Stimulated activated CD4-positive, alpha-beta T cell treated with anti-CD3 and anti-CD28 coated beads, TNF-alpha, amount 100 ng/mL, for 1 hour (primary cell): Measurements from ENCODE around the gene FOXJ2.
"Not testable (repeated sequence)": the region's sequence is repeated elsewhere in the genome, so short reads cannot be mapped to it uniquely, and the experiment has no call there.

Source experiments
- DNase-seq, 3 donors: peaks; one replicate each; pipeline ENCODE4 v3.0.0-alpha.2; 2020; ENCODE audit warnings: low read depth in 3 of 3, low spot score in 1 of 3

The FOXJ2 gene

GRCh38 chr12:8028267-8028666 lies 4.2 kb upstream of the FOXJ2 start:
- DNase-seq: no peak

DNA sequence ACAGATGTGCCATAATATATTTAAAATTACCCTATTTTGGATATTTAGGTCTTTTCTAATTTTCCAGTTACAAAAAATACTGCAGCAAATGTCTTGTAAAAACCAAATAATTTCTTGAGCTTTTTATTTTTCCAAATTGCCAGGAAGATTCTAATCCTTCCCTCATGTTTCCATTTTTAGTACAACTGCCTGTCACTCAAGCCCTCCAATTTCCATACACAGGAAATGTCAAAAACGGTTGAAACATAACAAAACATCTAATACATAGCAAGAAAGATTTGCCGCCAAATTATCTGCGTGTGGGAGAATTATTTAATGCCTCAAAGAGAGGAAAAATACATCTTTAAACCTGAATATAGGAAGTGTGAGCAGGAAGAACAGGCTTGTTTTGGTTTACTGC lies 2.3 kb upstream of the FOXJ2 start:
- DNase-seq: no peak

- DNase-seq: not testable (repeated sequence)
Measured at GRCh38 chr12:8031017-8031416, 1.5 kb upstream of the FOXJ2 start.

DNA sequence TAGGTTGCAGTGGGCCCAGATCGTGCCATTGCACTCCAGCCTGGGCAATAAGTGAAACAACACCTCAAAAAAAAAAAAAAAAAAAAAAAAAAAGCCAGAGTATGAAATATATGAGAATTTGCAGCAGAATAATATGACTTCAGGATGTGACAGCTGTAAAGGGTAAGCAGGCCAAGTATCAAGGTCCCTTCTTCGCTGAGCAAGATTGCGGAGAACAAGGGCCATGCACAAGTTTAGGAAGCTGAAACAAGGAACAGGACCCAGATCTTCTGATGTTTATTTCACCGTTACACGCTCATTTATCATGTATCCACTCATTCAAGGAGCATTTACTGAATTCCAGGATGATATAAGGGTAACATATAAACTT lies 659 bp upstream of the FOXJ2 start:
- DNase-seq: no peak

- DNase-seq: peak in 1 of 3 donors; percentile 14
Measured at GRCh38 chr12:8033153-8034044, 883 bp downstream of the FOXJ2 start.

- no peak for DNase-seq
Measured at GRCh38 chr12:8034802-8035201, 2.3 kb downstream of the FOXJ2 start.

DNA sequence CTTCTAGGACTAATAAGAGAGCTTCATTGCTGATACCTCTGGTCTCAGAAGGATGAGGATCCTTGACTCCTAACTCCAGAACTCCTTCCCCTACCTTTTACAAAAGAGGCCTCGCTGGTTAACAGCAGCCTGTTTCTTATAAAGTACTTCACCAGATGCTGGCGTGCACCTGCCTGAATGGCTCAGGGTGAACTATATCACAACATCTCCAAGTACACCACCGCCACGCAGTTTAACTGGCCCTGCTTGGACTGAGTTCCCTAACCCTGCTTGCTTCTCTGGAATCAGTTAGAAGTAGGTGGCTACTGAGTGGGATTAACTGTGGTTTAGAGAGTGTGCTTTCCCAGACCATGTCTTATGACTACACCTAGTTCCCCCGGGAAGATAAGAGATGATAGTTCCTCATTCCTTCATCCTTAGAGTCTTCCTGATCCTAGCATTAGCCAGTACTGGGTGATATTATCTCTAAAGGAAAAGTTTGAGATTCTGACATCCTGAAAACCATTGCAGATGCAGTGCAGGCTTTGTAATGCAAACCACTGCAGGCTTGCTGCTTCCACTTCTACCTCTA lies 3.0 kb downstream of the FOXJ2 start:
- no peak for DNase-seq

GRCh38 chr12:8036346-8036745 lies 3.8 kb downstream of the FOXJ2 start:
- DNase-seq: no peak

DNA sequence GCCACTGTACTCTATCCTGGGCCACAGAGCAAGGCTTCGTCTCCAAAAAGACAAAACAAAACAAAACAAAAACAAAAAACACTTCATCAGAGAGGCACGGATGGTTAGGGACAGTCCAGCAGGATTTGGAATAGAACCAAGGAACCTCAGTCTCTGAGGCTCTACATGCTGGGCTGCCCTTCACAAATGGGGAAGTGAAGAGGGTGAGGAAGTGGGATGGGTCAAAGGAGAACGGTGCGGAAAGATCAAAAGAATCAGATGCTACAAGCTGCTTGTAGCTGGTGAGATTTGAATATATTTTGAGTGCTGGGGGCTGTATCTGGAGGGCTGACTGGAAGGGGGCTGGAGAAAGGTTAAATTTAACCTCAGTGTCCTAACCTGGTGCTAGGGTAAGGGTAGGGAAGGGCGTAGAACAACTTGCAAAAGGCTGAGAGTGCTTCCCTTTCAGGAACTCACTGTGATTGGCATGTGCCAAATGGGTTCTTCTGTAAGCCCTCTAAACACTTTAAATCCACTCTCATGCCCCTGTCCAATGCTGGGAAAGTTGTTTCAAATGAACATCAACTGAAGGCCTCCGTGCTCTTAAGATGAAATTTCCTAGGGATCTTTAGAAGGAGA lies 4.6 kb downstream of the FOXJ2 start:
- DNase-seq: no peak

DNA sequence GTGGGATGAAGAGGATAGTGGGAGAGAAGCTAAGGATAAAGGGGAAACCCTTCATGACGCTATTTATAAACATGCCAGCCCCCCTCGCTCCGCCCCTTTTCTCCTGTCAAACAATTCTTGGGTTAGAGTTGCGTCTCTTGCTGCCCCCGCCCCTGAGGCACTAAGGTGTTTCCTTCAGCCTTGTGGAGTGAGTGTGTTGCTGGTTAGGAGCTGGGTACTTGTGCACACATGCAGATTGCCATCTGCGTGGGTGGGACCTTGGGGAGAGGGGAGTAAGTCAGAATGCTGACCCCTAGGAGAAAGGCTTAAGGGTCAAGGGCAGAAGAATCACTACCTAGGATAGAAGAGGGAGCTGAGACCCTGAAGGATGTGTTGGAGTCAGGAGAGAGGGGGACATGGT lies 5.4 kb downstream of the FOXJ2 start:
- DNase-seq: no peak

GRCh38 chr12:8038659-8039114 lies 6.2 kb downstream of the FOXJ2 start:
- DNase-seq: peak in 1 of 3 donors; percentile 5

DNA sequence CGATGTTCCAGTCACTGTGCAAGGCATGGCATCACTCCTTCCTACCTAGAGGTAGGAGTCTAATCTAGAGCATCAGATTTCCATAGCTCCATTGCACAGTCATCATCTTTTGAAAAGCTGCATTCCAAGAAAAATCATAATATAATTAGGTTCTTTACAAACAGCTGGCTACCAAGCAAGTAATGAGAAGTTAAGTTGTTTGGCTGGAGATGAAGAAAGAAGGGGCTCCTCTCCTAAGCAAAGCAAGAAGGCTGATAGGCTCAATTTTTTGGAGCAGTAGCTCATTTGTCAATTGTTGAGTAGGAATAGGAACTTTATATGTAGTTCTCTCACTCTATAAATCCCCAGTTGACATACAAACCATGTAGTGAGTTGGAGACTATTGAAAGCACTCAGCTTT lies 8.3 kb downstream of the FOXJ2 start:
- DNase-seq: no peak

DNA sequence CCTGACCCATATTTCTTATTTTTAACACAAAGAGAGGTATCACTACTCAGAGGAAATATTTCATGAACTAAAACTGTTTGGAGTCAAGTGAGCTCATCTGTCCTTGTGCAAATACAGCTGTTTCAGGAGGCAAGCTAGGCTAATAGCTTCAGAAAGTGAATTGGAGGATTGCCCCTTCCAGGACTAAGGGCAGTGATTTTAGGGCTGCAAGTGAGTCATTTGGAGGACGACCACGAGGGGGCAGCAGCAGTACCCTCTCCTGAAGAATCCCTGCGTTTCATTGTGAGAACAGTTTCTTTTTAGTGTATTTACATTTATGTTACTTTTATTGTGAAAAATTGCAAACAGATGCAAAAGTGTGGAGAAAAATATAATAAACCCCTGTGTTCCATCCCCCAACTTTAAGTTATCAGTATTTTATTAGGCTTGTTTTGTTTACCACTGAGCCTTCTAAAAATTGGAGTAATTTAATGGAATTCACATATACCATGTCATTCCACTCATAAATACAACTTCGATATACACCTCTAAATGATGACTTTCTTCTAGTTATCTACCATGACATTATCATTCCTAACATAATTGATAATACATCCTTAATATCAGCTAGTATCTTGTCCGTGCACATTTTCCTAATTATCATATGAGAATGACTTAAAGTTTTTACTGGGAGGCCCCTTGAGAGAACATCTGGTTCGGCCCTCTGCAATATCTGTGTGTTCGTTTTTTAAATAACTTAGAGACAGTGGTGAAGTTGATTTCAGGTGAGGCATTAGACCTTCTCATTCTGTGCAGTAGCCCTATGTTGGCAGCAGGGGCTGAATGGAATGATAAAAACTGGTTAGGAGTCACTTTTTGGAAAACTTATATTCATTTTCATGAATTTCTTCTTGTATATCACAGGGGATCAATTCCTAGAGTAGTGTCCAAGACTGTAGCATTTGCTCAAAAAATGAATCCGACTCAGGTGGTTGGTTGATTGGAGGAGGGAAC lies 13.7 kb downstream of the FOXJ2 start:
- DNase-seq: peak; percentile 57 to 80 (median 74)

DNA sequence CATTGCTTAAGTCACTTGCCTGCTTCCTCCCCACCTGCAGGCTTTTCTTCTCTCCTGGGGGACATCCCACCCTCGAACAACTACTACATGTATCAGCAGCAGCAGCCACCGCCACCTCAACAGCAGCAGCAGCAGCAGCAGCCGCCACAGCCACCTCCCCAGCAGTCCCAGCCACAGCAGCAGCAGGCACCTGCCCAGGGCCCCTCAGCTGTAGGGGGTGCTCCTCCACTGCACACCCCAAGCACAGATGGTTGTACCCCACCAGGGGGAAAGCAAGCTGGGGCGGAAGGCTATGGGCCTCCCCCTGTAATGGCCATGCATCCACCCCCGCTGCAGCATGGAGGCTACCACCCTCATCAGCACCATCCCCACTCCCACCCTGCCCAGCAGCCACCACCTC lies 15.3 kb downstream of the FOXJ2 start:
- DNase-seq: no peak

DNA sequence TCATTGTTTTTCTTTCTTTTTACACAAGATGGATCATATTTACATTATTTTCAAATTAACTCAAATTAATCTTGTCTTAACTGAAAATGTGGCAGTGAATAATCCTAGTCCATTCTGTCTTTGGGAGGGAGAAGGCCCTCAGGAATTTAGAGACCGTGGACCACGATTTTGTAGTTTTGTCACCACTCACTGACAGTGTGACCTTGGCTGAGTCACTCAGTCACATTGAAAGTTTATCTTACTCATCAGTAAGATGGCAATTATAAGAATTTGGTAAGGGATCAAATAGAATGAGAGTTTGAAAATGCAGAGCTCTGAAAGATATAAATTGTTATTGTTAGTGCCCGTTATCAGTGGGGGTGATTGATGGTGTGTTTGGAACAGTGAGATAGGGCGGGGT lies 16.4 kb downstream of the FOXJ2 start:
- DNase-seq: no peak

DNA sequence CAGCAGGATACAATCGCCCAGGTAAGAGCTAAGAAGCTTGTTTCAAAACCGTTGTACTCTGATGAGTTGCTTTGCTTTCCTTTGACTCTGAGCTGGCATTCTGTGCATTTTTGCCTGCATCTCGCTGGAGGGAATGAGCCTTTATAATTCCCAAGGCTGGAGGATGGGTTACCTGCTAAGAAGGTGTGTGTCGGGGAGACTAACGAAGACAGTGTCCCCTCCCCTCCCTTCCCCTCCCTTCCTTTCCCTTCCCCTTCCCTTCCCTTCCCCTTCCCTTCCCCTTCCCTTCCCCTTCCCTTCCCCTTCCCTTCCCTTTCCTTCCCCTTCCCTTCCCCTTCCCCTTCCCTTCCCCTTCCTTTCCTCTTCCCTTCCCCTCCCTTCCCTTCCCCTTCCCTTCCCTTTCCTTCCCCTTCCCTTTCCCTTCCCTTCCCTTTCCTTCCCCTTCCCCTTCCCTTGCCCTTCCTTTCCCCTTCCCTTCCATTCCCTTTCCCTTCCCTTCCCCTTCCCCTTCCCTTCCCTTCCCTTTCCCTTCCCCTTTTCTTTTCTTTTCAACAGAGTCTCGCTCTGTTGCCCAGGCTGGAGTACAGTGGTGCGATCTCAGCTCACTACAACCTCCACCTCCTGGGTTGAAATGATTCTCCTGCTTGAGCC lies 18.2 kb downstream of the FOXJ2 start:
- no peak for DNase-seq

- DNase-seq: no peak
Measured at GRCh38 chr12:8052679-8053078, 20.2 kb downstream of the FOXJ2 start.

DNA sequence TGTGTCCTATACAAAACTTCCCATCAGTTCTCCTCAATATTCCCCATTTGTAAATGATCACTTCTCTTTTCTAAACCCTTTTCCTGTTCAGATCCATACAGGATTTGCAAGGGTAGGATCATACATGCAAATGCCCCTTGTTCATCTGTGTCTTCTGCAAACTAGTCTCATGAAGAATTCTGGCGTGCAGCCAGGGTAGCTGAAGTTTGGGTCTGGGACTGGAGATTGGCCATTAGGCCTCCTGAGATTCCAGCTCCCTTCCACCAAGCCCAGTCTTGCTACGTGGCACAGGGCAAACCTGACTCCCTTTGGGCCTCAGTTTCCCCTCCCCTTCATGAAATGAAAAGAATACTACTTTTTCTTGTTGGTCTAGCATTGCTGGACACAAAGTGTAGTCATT lies 22.3 kb downstream of the FOXJ2 start:
- DNase-seq: no peak

DNA sequence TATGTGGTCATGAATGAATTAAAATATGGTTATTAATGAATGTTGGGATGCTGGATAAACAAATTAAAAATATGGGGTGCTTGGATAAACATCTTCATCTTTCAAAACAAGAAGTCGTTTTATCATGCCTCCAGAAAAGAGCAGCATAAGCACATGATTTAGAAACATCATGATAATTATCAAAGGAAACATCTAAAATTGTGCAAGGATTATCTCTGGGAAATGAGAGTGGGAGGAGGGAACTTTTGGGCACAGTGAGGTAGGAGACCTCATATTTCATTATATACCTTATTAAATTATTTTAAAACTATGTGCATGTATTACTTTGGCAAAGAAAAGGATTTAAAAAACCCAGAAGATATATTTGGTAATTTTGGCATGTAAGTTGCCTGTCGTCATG lies 24.8 kb downstream of the FOXJ2 start:
- no peak for DNase-seq

DNA sequence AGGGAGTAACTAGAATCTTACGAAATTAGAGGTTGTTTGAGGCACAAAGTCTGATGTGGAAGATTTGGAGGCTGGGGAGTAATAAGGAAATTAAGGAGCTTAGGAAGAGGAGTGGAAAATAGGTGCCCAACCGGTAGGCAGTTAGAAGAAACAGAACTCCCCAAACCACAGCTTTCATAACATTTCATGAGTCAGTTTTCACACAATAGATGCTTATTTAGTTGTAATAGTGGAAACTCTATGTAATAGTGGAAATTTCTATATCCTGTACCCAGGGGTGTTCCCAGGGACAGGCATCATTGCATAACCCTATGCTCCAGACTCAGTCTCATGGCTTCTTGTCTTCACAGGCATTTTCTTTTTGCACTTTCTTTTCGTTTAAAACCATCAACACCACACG lies 25.3 kb downstream of the FOXJ2 start:
- DNase-seq: no peak

DNA sequence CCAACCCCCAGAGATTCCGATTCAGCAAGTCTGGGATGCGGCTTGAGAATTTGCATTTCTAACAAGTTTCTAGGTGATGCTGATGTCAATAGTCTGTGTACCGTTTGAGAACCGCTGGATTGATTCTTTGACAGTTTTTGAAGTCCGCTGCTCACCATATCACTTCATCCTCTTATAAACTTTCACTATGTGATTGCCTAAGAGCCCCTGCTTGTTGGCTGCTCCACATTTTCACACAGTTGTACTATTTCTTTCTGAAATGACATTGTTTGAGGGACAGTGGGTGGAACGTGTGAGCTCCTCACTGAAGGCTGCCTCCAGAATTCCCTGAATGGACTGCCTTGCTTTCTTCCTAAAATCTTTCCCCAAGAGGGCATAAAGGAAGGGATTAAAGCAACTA lies 26.0 kb downstream of the FOXJ2 start:
- DNase-seq: no peak
